ENCODE measurements around the gene STAG1.

- TF ChIP-seq CTCF (IDR thresholded peaks at IDR 0.05) (no peak), EP300 (IDR thresholded peaks at IDR 0.05) (no peak), POLR2AphosphoS5 (IDR thresholded peaks at IDR 0.05) (no peak), POLR2A (IDR thresholded peaks at IDR 0.05) (no peak)
Measured at GRCh38 chr3:136645915-136646314, 106.3 kb downstream of the STAG1 start.

Measured in stomach (tissue), 4 donors.